ENCODE results near the gene TMEM178B.
A peak's percentile ranks its signal among the peaks of the same experiment; 100 is the strongest.

TMEM178B gene

DNA sequence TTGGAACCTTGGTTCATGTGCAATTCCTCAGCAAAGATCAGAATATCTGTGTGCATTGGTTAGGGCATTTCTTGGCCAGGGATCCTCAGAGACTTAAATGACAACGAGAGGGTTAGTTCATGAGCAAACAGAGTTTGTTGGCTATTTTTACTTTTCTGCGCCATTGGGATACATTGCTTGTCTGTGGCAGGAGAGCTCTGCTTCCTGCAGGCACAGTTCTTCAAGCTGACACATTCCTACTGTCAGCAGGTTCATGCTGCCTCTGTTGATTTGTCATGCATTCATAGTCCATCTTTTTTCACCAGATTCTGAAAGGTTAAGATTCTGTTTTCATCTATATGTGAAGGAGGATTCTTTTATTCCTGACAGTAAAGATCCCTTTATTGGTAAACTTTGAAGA, 139.4 kb downstream of the TMEM178B start:
- H3K27ac ChIP-seq (replicated peaks; ENCODE audit: low read length) = no peak overlapping the region
- no peak overlapping the region for H2AK5ac ChIP-seq (ENCODE audit: low read depth, low read length)
- no peak overlapping the region for H4K8ac ChIP-seq (ENCODE audit: low read depth, low read length)

DNA sequence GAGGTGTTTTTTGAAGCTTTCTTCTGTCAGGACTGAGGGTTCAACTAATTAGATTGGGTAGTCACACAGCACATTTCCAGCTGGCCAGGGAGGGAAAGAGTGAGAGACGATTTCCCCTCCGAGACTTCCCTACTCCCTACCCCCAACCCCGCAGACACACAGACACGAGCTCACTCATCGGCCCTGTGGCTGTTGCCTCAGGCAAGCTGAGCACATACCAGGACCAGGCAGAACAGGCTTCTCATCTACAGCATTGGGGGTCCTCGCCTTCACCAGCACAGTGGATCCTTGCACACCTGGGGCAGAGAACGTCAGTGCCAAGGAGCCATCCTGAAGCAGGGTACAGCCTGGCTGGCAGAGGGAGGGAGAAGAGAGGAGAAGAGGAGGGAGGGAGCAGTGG, 144.1 kb downstream of the TMEM178B start:
- no peak overlapping the region for H3K4ac ChIP-seq (ENCODE audit: low read length)

More for the DNA sequence above, 139.4 kb downstream of the TMEM178B start:
- H4K91ac ChIP-seq (ENCODE audit: low read depth, low read length, poor library complexity) = no peak overlapping the region
- no peak overlapping the region for H3K14ac ChIP-seq (ENCODE audit: low read length)
- H3K4me3 ChIP-seq (ENCODE audit: low read length in 2 of 2) = no peak overlapping the region
- no peak overlapping the region for H3K9ac ChIP-seq (ENCODE audit: low read depth, low read length, poor library complexity)
- no peak for DNase-seq (ENCODE audit: low spot score)
- no peak overlapping the region for H3K18ac ChIP-seq (ENCODE audit: low read length)
- H2AFZ ChIP-seq (ENCODE audit: low read length) = no peak overlapping the region
- no peak overlapping the region for H3K4me2 ChIP-seq (ENCODE audit: insufficient read depth, low read length, poor library complexity, severe bottlenecking)
- H2BK5ac ChIP-seq (ENCODE audit: low read length) = no peak overlapping the region
- no CpG with 5 or more reads among the region's 2 CpGs for WGBS, 2 donors (ENCODE audit: extremely low coverage in 2 of 2, insufficient read length in 2 of 2, insufficient replicate concordance in 1 of 2)
- H2BK15ac ChIP-seq (ENCODE audit: low read length) = no peak overlapping the region
- H2BK12ac ChIP-seq (ENCODE audit: low read length) = no peak overlapping the region
- no peaks in the 10 kb centered on the region for H3K9me3 ChIP-seq (replicated peaks in 1 of 2; ENCODE audit: control insufficient read depth in 2 of 2, insufficient read depth in 1 of 2, low read depth in 1 of 2, low read length in 2 of 2)
- no peak overlapping the region for H3K23ac ChIP-seq (ENCODE audit: low read depth, low read length, poor library complexity)
- no peak overlapping the region for H2BK120ac ChIP-seq (ENCODE audit: low read depth, low read length)
- no peaks in the 10 kb centered on the region for H3K4me1 ChIP-seq (ENCODE audit: control insufficient read depth in 2 of 2, insufficient read depth in 1 of 2, low read depth in 1 of 2, low read length in 2 of 2)
- no peaks in the 10 kb centered on the region for H3K27me3 ChIP-seq (ENCODE audit: control insufficient read depth in 3 of 3, insufficient read depth in 3 of 3, low read depth in 1 of 3, low read length in 3 of 3)
- no peaks in the 10 kb centered on the region for H3K36me3 ChIP-seq (replicated peaks in 1 of 2; ENCODE audit: control insufficient read depth in 2 of 2, insufficient read depth in 2 of 2, low read length in 2 of 2)
- no peaks in the 10 kb centered on the region for H3K79me1 ChIP-seq (ENCODE audit: low read depth, low read length)
- no peak overlapping the region for H3K4ac ChIP-seq (ENCODE audit: low read length)

DNA sequence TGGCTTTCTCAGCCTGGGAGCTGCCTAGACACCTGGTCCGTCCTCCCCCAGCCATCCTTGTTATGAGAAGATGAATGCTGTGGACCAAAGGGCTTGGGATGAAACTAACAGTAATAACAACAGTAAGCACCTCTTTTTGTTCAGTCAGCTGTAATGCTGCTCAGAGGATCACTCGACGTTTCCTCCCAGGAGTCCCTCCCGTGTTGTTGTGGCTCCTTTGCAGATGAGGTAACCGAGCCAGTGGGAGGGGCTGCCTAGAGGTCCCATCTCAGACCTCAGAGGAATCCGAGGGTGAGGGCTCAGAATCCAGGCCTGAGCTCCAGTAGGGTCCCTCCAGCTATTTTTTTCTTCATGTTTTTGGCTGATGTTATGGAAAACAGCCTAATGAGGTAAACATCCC, 145.1 kb downstream of the TMEM178B start:
- Histone ChIP-seq H4K91ac (ENCODE audit: low read depth, low read length, poor library complexity) (no peak overlapping the region), H3K4me2 (ENCODE audit: insufficient read depth, low read length, poor library complexity, severe bottlenecking) (no peak overlapping the region)
- WGBS, 2 donors (ENCODE audit: extremely low coverage in 2 of 2, insufficient read length in 2 of 2, insufficient replicate concordance in 1 of 2) = no CpG with 5 or more reads among the region's 6 CpGs

More for the DNA sequence above, 144.1 kb downstream of the TMEM178B start:
- H2BK120ac ChIP-seq (ENCODE audit: low read depth, low read length) = no peak overlapping the region
- H3K9me3 ChIP-seq (replicated peaks in 1 of 2; ENCODE audit: control insufficient read depth in 2 of 2, insufficient read depth in 1 of 2, low read depth in 1 of 2, low read length in 2 of 2) = no peaks in the 10 kb centered on the region
- DNase-seq (ENCODE audit: low spot score) = no peak
- no peaks in the 10 kb centered on the region for H3K4me1 ChIP-seq (ENCODE audit: control insufficient read depth in 2 of 2, insufficient read depth in 1 of 2, low read depth in 1 of 2, low read length in 2 of 2)
- no peaks in the 10 kb centered on the region for H3K79me1 ChIP-seq (ENCODE audit: low read depth, low read length)
- no CpG with 5 or more reads among the region's 7 CpGs for whole genome bisulfite sequencing, 2 donors (ENCODE audit: extremely low coverage in 2 of 2, insufficient read length in 2 of 2, insufficient replicate concordance in 1 of 2)
- no peak overlapping the region for H3K4me2 ChIP-seq (ENCODE audit: insufficient read depth, low read length, poor library complexity, severe bottlenecking)
- no peaks in the 10 kb centered on the region for H3K27me3 ChIP-seq (ENCODE audit: control insufficient read depth in 3 of 3, insufficient read depth in 3 of 3, low read depth in 1 of 3, low read length in 3 of 3)
- H3K14ac ChIP-seq (ENCODE audit: low read length) = no peak overlapping the region
- H2BK5ac ChIP-seq (ENCODE audit: low read length) = no peak overlapping the region
- H4K8ac ChIP-seq (ENCODE audit: low read depth, low read length) = no peak overlapping the region
- no peak overlapping the region for H2AFZ ChIP-seq (ENCODE audit: low read length)
- no peak overlapping the region for H2BK12ac ChIP-seq (ENCODE audit: low read length)
- peak overlapping the region in 1 of 2 donors; percentile 40 for H3K4me3 ChIP-seq (ENCODE audit: low read length in 2 of 2)
- H3K9ac ChIP-seq (ENCODE audit: low read depth, low read length, poor library complexity) = no peak overlapping the region
- no peak overlapping the region for H3K18ac ChIP-seq (ENCODE audit: low read length)
- H3K36me3 ChIP-seq (replicated peaks in 1 of 2; ENCODE audit: control insufficient read depth in 2 of 2, insufficient read depth in 2 of 2, low read length in 2 of 2) = no peaks in the 10 kb centered on the region
- H2BK15ac ChIP-seq (ENCODE audit: low read length) = no peak overlapping the region
- H2AK5ac ChIP-seq (ENCODE audit: low read depth, low read length) = no peak overlapping the region
- H4K91ac ChIP-seq (ENCODE audit: low read depth, low read length, poor library complexity) = no peak overlapping the region
- no peak overlapping the region for H3K27ac ChIP-seq (replicated peaks; ENCODE audit: low read length)
- H3K23ac ChIP-seq (ENCODE audit: low read depth, low read length, poor library complexity) = no peak overlapping the region

DNA sequence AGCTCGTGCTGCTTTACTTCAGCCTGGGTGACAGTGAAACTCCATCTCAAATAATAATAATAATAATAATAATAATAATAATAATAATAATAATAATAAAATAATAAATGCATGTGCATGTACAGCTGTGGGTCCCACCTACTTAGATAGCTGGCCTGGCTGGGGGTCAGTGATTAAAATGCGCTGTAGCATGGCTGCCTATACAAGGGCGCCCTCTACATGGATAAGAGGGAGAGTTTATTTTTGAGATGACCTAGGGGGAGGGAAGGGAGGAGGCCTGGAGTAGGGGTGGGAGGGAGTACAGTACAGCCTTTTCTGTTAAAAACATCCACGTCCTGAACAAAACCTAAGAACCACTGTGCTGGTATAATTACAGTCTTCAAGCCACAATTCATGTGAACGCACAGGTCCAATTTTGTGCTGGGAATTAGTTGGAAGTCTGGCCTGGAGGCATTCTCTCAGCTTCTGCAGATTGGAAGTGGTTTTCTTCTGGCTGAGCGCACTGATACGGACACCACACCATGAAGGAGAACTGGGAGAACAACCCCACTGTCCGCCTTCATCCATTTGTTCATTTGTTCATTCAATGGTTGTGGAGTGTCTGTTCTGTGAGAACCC, 146.5 kb downstream of the TMEM178B start:
- Histone ChIP-seq H2AFZ (ENCODE audit: low read length) (no peak overlapping the region), H3K36me3 (replicated peaks in 1 of 2; ENCODE audit: control insufficient read depth in 2 of 2, insufficient read depth in 2 of 2, low read length in 2 of 2) (no peaks in the 10 kb centered on the region), H2AK5ac (ENCODE audit: low read depth, low read length) (no peak overlapping the region), H3K4me1 (ENCODE audit: control insufficient read depth in 2 of 2, insufficient read depth in 1 of 2, low read depth in 1 of 2, low read length in 2 of 2) (no peaks in the 10 kb centered on the region), H4K8ac (ENCODE audit: low read depth, low read length) (no peak overlapping the region), H3K9me3 (replicated peaks in 1 of 2; ENCODE audit: control insufficient read depth in 2 of 2, insufficient read depth in 1 of 2, low read depth in 1 of 2, low read length in 2 of 2) (no peaks in the 10 kb centered on the region), H3K18ac (ENCODE audit: low read length) (no peak overlapping the region), H3K27me3 (ENCODE audit: control insufficient read depth in 3 of 3, insufficient read depth in 3 of 3, low read depth in 1 of 3, low read length in 3 of 3) (no peaks in the 10 kb centered on the region), H3K14ac (ENCODE audit: low read length) (no peak overlapping the region), H3K4ac (ENCODE audit: low read length) (no peak overlapping the region), H3K4me3 (ENCODE audit: low read length in 2 of 2) (no peak overlapping the region), H2BK120ac (ENCODE audit: low read depth, low read length) (no peak overlapping the region), H3K27ac (replicated peaks; ENCODE audit: low read length) (no peak overlapping the region), H2BK15ac (ENCODE audit: low read length) (no peak overlapping the region), H3K4me2 (ENCODE audit: insufficient read depth, low read length, poor library complexity, severe bottlenecking) (no peak overlapping the region), H3K79me1 (ENCODE audit: low read depth, low read length) (no peaks in the 10 kb centered on the region), H4K91ac (ENCODE audit: low read depth, low read length, poor library complexity) (no peak overlapping the region), H2BK5ac (ENCODE audit: low read length) (no peak overlapping the region), H2BK12ac (ENCODE audit: low read length) (no peak overlapping the region), H3K9ac (ENCODE audit: low read depth, low read length, poor library complexity) (no peak overlapping the region), H3K23ac (ENCODE audit: low read depth, low read length, poor library complexity) (no peak overlapping the region)
- no CpG with 5 or more reads among the region's 8 CpGs for WGBS, 2 donors (ENCODE audit: extremely low coverage in 2 of 2, insufficient read length in 2 of 2, insufficient replicate concordance in 1 of 2)
- no peak for DNase-seq (ENCODE audit: low spot score)

More for the DNA sequence above, 145.1 kb downstream of the TMEM178B start:
- H2BK120ac ChIP-seq (ENCODE audit: low read depth, low read length) = no peak overlapping the region
- H2BK12ac ChIP-seq (ENCODE audit: low read length) = no peak overlapping the region
- no peak overlapping the region for H3K27ac ChIP-seq (replicated peaks; ENCODE audit: low read length)
- H3K9ac ChIP-seq (ENCODE audit: low read depth, low read length, poor library complexity) = no peak overlapping the region
- no peak overlapping the region for H2AK5ac ChIP-seq (ENCODE audit: low read depth, low read length)
- H3K4ac ChIP-seq (ENCODE audit: low read length) = no peak overlapping the region
- no peak overlapping the region for H2AFZ ChIP-seq (ENCODE audit: low read length)
- H3K4me3 ChIP-seq (ENCODE audit: low read length in 2 of 2) = no peak overlapping the region
- H3K14ac ChIP-seq (ENCODE audit: low read length) = no peak overlapping the region
- H2BK15ac ChIP-seq (ENCODE audit: low read length) = no peak overlapping the region
- no peaks in the 10 kb centered on the region for H3K79me1 ChIP-seq (ENCODE audit: low read depth, low read length)
- H2BK5ac ChIP-seq (ENCODE audit: low read length) = no peak overlapping the region
- no peak for DNase-seq (ENCODE audit: low spot score)
- no peaks in the 10 kb centered on the region for H3K27me3 ChIP-seq (ENCODE audit: control insufficient read depth in 3 of 3, insufficient read depth in 3 of 3, low read depth in 1 of 3, low read length in 3 of 3)
- H3K9me3 ChIP-seq (replicated peaks in 1 of 2; ENCODE audit: control insufficient read depth in 2 of 2, insufficient read depth in 1 of 2, low read depth in 1 of 2, low read length in 2 of 2) = no peaks in the 10 kb centered on the region
- H3K36me3 ChIP-seq (replicated peaks in 1 of 2; ENCODE audit: control insufficient read depth in 2 of 2, insufficient read depth in 2 of 2, low read length in 2 of 2) = no peaks in the 10 kb centered on the region
- H4K8ac ChIP-seq (ENCODE audit: low read depth, low read length) = no peak overlapping the region
- H3K4me1 ChIP-seq (ENCODE audit: control insufficient read depth in 2 of 2, insufficient read depth in 1 of 2, low read depth in 1 of 2, low read length in 2 of 2) = no peaks in the 10 kb centered on the region
- no peak overlapping the region for H3K23ac ChIP-seq (ENCODE audit: low read depth, low read length, poor library complexity)
- H3K18ac ChIP-seq (ENCODE audit: low read length) = no peak overlapping the region
